GM12874 (cell line): ENCODE results near the gene MPZL1.

ENCODE experiments used
- TF ChIP-seq, protein P1 (sequence below): IDR thresholded peaks from 2 replicates; pipeline ENCODE4 v1.5.1; 2011; ENCODE audit warnings: low read depth, mild to moderate bottlenecking, control low read depth, low read length, moderate library complexity; ENCODE audit not compliant: insufficient read depth

Gene MPZL1

DNA sequence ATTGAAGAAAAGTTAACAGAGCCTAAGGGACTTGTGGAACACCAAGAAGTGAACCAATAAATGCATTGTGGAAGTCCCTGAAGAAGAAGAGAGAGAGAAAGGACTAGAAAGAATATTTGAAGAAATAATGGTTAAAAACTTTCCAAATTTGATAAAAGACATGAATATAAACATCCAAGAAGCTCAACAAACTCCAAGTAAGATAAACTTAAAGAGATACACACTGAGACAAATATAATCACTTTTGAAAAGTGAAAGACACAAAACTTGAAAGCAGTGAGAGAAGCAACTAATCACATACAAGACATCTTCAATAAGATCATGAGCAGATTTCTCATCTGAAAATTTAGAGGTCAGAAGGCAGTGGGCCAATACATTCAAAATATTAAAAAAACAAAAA lies 91.2 kb downstream of the MPZL1 start:
- TF ChIP-seq, protein P1, sequence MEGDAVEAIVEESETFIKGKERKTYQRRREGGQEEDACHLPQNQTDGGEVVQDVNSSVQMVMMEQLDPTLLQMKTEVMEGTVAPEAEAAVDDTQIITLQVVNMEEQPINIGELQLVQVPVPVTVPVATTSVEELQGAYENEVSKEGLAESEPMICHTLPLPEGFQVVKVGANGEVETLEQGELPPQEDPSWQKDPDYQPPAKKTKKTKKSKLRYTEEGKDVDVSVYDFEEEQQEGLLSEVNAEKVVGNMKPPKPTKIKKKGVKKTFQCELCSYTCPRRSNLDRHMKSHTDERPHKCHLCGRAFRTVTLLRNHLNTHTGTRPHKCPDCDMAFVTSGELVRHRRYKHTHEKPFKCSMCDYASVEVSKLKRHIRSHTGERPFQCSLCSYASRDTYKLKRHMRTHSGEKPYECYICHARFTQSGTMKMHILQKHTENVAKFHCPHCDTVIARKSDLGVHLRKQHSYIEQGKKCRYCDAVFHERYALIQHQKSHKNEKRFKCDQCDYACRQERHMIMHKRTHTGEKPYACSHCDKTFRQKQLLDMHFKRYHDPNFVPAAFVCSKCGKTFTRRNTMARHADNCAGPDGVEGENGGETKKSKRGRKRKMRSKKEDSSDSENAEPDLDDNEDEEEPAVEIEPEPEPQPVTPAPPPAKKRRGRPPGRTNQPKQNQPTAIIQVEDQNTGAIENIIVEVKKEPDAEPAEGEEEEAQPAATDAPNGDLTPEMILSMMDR: no peak

DNA sequence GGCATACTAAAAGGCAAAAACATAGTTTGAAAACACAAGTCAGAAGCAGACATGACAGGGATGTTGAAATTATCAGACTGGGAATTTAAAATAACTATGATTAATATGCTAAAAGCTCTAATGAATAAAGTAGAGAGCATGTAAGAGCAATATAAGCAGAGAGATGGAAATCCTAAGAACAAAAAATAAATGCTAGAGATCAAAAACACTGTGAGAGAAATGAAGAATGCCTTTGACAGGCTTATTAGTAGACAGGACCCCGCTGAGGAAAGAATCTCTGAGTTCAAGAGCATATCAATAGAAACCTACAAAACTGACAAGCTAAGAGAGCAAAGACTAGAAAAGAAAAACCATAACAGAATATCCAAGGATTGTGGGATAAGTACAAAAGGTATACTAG lies 93.9 kb downstream of the MPZL1 start:
- TF ChIP-seq, protein P1: no peak

DNA sequence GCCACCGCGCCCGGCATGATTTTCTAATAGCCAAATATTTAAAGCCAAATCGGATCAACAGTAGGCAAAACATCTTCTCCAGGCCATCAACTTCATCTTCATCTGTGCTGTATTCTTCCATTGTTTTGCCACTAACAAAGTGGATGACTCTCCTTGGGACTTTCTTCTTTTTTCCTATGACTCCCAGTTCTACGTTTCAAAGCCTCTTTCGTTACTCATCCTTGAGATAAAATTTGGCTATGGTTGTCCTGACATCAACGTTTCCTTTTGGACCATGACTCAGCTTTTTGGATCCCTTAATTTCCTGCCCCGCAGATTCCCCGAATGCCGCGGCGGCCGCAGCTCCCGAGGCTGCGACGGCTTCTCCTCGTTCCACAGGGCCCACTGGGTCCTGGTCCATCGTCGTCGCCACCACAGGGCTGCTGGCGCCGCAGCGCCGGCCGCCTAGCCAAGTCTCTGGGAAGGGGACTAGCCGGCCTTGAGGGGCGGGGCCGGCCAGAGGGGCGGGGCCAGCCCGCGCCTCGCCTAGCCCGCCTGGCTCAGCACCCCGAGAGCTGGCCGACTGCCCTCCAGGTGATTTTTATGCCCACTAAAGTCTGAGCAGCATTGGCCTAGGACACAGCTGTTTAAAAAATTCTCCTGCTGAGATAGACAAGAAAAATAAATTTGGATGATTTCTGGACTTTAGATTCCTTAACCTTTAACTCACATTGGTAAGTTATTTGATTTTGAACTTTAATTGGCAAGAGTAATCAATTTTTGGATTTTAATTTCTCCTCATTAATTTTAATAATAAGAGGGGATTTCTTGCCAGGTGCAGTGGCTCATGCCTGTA lies 98.3 kb downstream of the MPZL1 start:
- TF ChIP-seq, protein P1: no peak

DNA sequence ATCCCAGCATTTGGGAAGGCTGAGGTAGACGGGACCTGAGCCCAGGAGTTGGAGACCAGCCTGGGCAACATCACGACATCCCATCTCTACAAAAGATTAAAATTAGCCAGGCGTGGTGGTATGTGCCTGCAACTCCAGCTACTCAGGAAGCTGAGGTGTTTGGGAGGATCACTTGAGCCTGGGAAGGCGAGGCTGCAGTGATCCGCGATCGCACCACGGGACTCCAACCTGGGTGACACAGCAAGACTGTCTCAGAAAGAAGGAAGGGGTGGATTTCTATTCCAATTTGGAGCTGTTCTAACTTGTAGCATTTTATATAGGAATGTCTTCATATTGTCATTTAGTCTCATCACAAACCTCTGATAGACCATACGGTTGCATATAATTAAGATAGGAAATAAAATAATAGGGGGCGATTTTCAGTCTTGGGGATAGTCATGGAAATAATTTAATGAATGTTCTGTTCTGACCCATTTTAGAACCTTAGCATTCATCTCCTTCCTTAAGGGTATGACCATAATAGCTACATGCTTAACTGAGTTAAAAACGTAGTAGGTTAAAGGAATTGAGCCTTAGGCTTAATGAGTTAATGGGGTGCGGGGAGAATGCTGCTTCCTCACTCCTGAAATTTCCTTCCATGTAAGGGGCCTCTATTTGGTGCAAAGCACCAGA lies 99.0 kb downstream of the MPZL1 start:
- TF ChIP-seq, protein P1: no peak

DNA sequence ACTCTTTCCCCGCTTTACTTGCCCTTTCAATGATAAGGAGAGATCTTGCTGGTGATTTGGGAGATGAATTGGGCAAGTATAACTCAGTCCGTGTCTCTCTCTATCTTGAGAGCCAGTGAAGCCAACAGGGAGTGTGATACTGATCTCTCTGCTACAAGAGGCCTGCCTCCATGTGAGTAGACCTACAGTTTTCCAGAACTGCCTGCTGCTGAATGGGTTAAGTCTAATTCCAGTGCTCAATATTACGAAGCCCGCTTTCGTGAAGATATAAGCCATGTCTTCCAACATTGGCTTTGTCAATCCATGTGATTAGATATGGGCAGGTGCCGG lies 99.5 kb downstream of the MPZL1 start:
- TF ChIP-seq, protein P1: no peak

DNA sequence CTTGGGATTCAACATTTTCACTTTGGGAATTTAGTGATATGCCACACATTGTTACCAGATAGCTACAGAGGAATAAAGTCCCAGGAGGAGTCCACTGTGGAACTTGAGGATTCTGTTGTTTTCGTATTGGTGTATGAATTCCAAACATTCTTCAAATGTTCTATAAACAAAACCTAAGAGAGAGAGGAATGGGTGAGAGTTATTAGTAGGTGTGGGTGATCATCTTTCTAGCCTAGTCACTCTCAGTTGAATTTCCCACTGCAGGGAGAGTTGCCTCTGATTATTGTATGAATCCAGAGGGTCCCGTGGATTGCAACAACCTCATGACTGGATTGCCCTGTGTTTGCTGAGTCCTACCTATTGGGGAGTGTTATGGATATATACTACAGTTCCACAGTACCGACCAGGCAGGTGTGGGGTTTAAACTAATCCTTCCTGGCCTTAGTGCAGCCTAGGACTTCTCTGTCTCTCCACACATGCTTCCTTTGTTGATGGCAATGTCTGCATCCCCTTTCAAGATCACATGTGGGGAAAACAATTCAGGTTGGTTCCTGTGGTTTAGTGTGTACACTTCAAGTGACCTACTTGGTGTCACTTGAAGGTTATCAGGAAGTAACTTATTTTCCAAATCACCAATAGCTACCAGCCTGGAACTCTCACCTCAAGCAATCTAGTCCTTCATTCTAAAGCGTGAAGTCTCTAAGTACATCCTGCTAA lies 100.3 kb downstream of the MPZL1 start:
- TF ChIP-seq, protein P1: no peak

DNA sequence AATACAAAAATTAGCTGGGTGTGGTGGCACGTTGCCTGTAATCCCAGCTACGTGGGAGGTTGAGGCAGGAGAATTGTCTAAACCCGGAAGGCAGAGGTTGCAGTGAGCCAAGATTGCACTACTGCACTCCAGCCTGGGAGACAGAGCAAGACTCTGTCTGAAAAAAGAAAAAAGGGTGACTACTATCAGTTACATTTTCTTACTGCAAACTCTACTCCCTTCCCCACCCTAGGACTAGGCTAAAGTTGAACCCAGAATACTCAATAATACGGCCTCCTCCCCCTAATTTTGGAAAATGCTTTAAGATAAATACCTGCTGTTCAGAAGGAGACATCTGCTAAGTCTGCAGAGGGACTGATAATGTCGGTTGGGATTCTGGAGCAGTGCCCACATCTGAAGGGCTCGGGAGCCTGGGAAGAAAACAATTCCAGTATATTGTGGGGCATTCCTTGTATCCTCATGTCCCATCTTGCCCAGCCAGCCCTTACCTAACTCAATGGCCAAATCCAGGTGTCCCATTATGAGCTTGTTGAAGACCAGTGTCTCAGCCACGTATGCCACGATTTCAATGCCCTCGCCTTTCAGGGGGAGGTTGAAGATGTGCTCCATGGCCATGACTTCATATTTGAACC lies 102.5 kb downstream of the MPZL1 start:
- TF ChIP-seq, protein P1: no peak
